DND-41 (cell line): Measurements from ENCODE around the gene PGLYRP3.

Source experiments
- ATAC-seq: fragments of 200-7000 bp; cut with Tn5 transposase; 3 replicates; pipeline ENCODE4 v1.9.1; 2021; ENCODE audit warnings: low read depth; ENCODE audit not compliant: insufficient read depth
- DNase-seq: peaks from one replicate; pipeline ENCODE4 v3.0.0-alpha.2; 2020
- H2AFZ ChIP-seq: 2 replicates; pipeline ENCODE4 v1.6.0; 2012; ENCODE audit warnings: low read depth, low read length
- H3K27ac ChIP-seq: 2 replicates; pipeline ENCODE4 v1.5.1; 2012; ENCODE audit warnings: low read length, inconsistent platforms
- H3K27me3 ChIP-seq: fragments of 200-600 bp; sonication (generic); 2 replicates; pipeline ENCODE4 v1.6.0; 2012; ENCODE audit warnings: low read length, mild to moderate bottlenecking, inconsistent platforms; ENCODE audit not compliant: insufficient read depth, poor library complexity
- H3K36me3 ChIP-seq: 2 replicates; pipeline ENCODE4 v1.5.1; 2012; ENCODE audit warnings: low read length, inconsistent platforms; ENCODE audit not compliant: insufficient read depth
- H3K4me1 ChIP-seq: 2 replicates; pipeline ENCODE4 v1.5.1; 2012; ENCODE audit warnings: mild to moderate bottlenecking, low read length; ENCODE audit not compliant: insufficient read depth
- H3K4me2 ChIP-seq: 2 replicates; pipeline ENCODE4 v1.6.0; 2012; ENCODE audit warnings: mild to moderate bottlenecking, moderate library complexity, low read length, inconsistent platforms; ENCODE audit not compliant: insufficient read depth
- H3K4me3 ChIP-seq, 2 experiments: fragments of 200-600 bp in 1 of 2; shearing (Covaris generic) in 1 of 2; 2 replicates each; pipeline ENCODE4 v1.5.1; 2012 to 2016; ENCODE audit warnings: inconsistent platforms in 2 of 2, low read length in 2 of 2, mild to moderate bottlenecking in 2 of 2, low read depth in 1 of 2, moderate library complexity in 1 of 2
- H3K79me2 ChIP-seq: 2 replicates; pipeline ENCODE4 v1.6.0; 2012; ENCODE audit warnings: low read length, inconsistent platforms; ENCODE audit not compliant: insufficient read depth
- H3K9ac ChIP-seq: 2 replicates; pipeline ENCODE4 v1.6.0; 2012; ENCODE audit warnings: low read depth, mild to moderate bottlenecking, inconsistent platforms, low read length, moderate library complexity
- H3K9me3 ChIP-seq: 2 replicates; pipeline ENCODE4 v1.5.1; 2012; ENCODE audit warnings: low read length, moderate library complexity, mild to moderate bottlenecking, inconsistent platforms; ENCODE audit not compliant: insufficient read depth, severe bottlenecking
- H4K20me1 ChIP-seq: 2 replicates; pipeline ENCODE4 v1.6.0; 2012; ENCODE audit warnings: low read length; ENCODE audit not compliant: insufficient read depth
- CTCF ChIP-seq: IDR thresholded peaks from 2 replicates; pipeline ENCODE4 v1.5.1; 2012; ENCODE audit warnings: borderline replicate concordance, low read length, moderate library complexity, mild to moderate bottlenecking; ENCODE audit not compliant: poor library complexity, severe bottlenecking; ENCODE audit errors: extremely low read depth
- EZH2 ChIP-seq: IDR thresholded peaks from 3 replicates; pipeline ENCODE4 v1.6.1; 2012; ENCODE audit warnings: borderline replicate concordance, low read depth, mild to moderate bottlenecking, moderate library complexity, low read length, inconsistent platforms; ENCODE audit not compliant: severe bottlenecking

PGLYRP3 gene

GRCh38 chr1:153251087-153251486 lies 61.7 kb downstream of the PGLYRP3 start:
- H4K20me1 ChIP-seq: no peaks in the 10 kb centered on the region
- H3K79me2 ChIP-seq: no peaks in the 10 kb centered on the region
- TF ChIP-seq EZH2 (no peak), CTCF (no peak)
- H3K9ac ChIP-seq: no peak overlapping the region
- H3K36me3 ChIP-seq: no peaks in the 10 kb centered on the region
- ATAC-seq (no peak), DNase-seq (no peak)
- H3K4me2 ChIP-seq: no peak overlapping the region
- H3K4me3 ChIP-seq: no peak overlapping the region
- no peaks in the 10 kb centered on the region for H3K4me1 ChIP-seq
- no peaks in the 10 kb centered on the region for H3K9me3 ChIP-seq
- no peaks in the 10 kb centered on the region for H3K27me3 ChIP-seq
- H3K27ac ChIP-seq: no peak overlapping the region
- no peak overlapping the region for H2AFZ ChIP-seq

GRCh38 chr1:153250166-153250565 lies 62.6 kb downstream of the PGLYRP3 start:
- ATAC-seq (no peak), DNase-seq (no peak)
- no peaks in the 10 kb centered on the region for H4K20me1 ChIP-seq
- no peaks in the 10 kb centered on the region for H3K9me3 ChIP-seq
- no peaks in the 10 kb centered on the region for H3K36me3 ChIP-seq
- H3K79me2 ChIP-seq: no peaks in the 10 kb centered on the region
- H3K4me2 ChIP-seq: no peak overlapping the region
- no peak for TF ChIP-seq EZH2
- TF ChIP-seq CTCF: no peak
- H3K27me3 ChIP-seq: no peaks in the 10 kb centered on the region
- H3K9ac ChIP-seq: no peak overlapping the region
- H3K4me1 ChIP-seq: no peaks in the 10 kb centered on the region
- no peak overlapping the region for H3K27ac ChIP-seq
- no peak overlapping the region for H2AFZ ChIP-seq
- H3K4me3 ChIP-seq: no peak overlapping the region

- Histone ChIP-seq H3K4me3 (no peak overlapping the region), H3K79me2 (no peaks in the 10 kb centered on the region), H3K36me3 (no peaks in the 10 kb centered on the region), H3K27ac (no peak overlapping the region), H3K27me3 (no peaks in the 10 kb centered on the region), H3K4me1 (no peaks in the 10 kb centered on the region), H2AFZ (no peak overlapping the region), H3K9ac (no peak overlapping the region), H3K9me3 (no peaks in the 10 kb centered on the region), H3K4me2 (no peak overlapping the region), H4K20me1 (no peaks in the 10 kb centered on the region)
- no peak for TF ChIP-seq EZH2
- TF ChIP-seq CTCF: no peak
- ATAC-seq (no peak), DNase-seq (no peak)
Observed at GRCh38 chr1:153248176-153248879, 64.4 kb downstream of the PGLYRP3 start.
